Activated T-cell treated with anti-CD3 and anti-CD28 coated beads, Interleukin-2, amount 50 U/mL, for 4 hours (primary cell): ENCODE data around the gene CLDN19. TPM values are rescaled to one million over a fixed set of nuclear protein-coding genes. Genes with fewer than 3 reads are reported as not detected.
A peak's percentile ranks its signal among the peaks of the same experiment; 100 is the strongest.

ENCODE experiments used
- ATAC-seq, 2 donors: fragments of 200-7000 bp; cut with Tn5 transposase; one replicate each; pipeline ENCODE4 v1.10.0; 2021
- DNase-seq: peaks from one replicate; pipeline ENCODE4 v3.0.0-alpha.2; 2020
- H3K27me3 Mint-ChIP-seq: one replicate; pipeline ENCODE4 v1.8.0; 2021; ENCODE audit warnings: low read depth, mixed read lengths
- H3K36me3 Mint-ChIP-seq: one replicate; pipeline ENCODE4 v1.8.0; 2022; ENCODE audit warnings: mixed read lengths; ENCODE audit not compliant: insufficient read depth
- H3K4me1 Mint-ChIP-seq: one replicate; pipeline ENCODE4 v1.8.0; 2021; ENCODE audit warnings: low read depth, mixed read lengths
- H3K4me3 Mint-ChIP-seq: one replicate; pipeline ENCODE4 v1.8.0; 2021; ENCODE audit warnings: mild to moderate bottlenecking, moderate library complexity, mixed read lengths
- H3K9me3 Mint-ChIP-seq: one replicate; pipeline ENCODE4 v1.8.0; 2021; ENCODE audit warnings: mixed read lengths
- total RNA-seq, 3 donors: library from RNA; stranded (reverse); gene quantifications; one replicate each; pipeline ENCODE4 v1.2.1, GENCODE V29; 2021

Gene CLDN19
- not detected for total RNA-seq

GRCh38 chr1:42739753-42740700, at the start of gene CLDN19:
Gene CLDN19 (minus strand): TSS chr1:42740236. CDS start chr1:42740063, 173 bp downstream.
- no peak for ATAC-seq
- Mint-ChIP-seq H3K9me3 (no peaks in the 10 kb centered on the region), H3K36me3 (no peaks in the 10 kb centered on the region), H3K4me1 (peaks cover 5% of the 10 kb centered on the region), H3K27me3 (no peaks in the 10 kb centered on the region), H3K4me3 (no peak within 1 kb of the TSS)
- no peak for DNase-seq

- Mint-ChIP-seq H3K9me3 (no peaks in the 10 kb centered on the region), H3K36me3 (peaks cover 2% of the 10 kb centered on the region), H3K27me3 (no peaks in the 10 kb centered on the region), H3K4me3 (no peak overlapping the region), H3K4me1 (peaks cover 15% of the 10 kb centered on the region)
- DNase-seq (no peak), ATAC-seq (no peak)
Measured at GRCh38 chr1:42788021-42788420, 48.0 kb upstream of the CLDN19 start.

- no peak for ATAC-seq
- H3K4me3 Mint-ChIP-seq: peak overlapping the region; percentile 72
Measured at GRCh38 chr1:42786097-42786496, 46.1 kb upstream of the CLDN19 start.

GRCh38 chr1:42784946-42785693, 45.1 kb upstream of the CLDN19 start, which contains the start of gene TMEM269:
Gene TMEM269 (plus strand): TSS chr1:42784991. CDS start chr1:42789894, 4,903 bp downstream.
- ATAC-seq: peak; percentile 77 to 89

More at GRCh38 chr1:42786097-42786496, 46.1 kb upstream of the CLDN19 start:
- DNase-seq: no peak
- Mint-ChIP-seq H3K27me3 (no peaks in the 10 kb centered on the region), H3K9me3 (no peaks in the 10 kb centered on the region), H3K4me1 (peaks cover 15% of the 10 kb centered on the region), H3K36me3 (peaks cover 8% of the 10 kb centered on the region)

GRCh38 chr1:42784547-42784945, 44.5 kb upstream of the CLDN19 start:
- ATAC-seq: no peak
- Mint-ChIP-seq H3K9me3 (no peaks in the 10 kb centered on the region), H3K27me3 (no peaks in the 10 kb centered on the region), H3K4me3 (no peak overlapping the region), H3K36me3 (peaks cover 14% of the 10 kb centered on the region), H3K4me1 (peaks cover 15% of the 10 kb centered on the region)
- DNase-seq: no peak

More at GRCh38 chr1:42784946-42785693, 45.1 kb upstream of the CLDN19 start, which contains the start of gene TMEM269:
- Mint-ChIP-seq H3K4me3 (peak within 1 kb of the TSS; percentile 72), H3K36me3 (peaks cover 14% of the 10 kb centered on the region), H3K27me3 (no peaks in the 10 kb centered on the region), H3K4me1 (peaks cover 15% of the 10 kb centered on the region), H3K9me3 (no peaks in the 10 kb centered on the region)
- peak; percentile 28 for DNase-seq

- peaks cover 15% of the 10 kb centered on the region for H3K4me1 Mint-ChIP-seq
- ATAC-seq: no peak
- no peaks in the 10 kb centered on the region for H3K27me3 Mint-ChIP-seq
- H3K4me3 Mint-ChIP-seq: no peak overlapping the region
- H3K36me3 Mint-ChIP-seq: peaks cover 19% of the 10 kb centered on the region
- no peak for DNase-seq
- H3K9me3 Mint-ChIP-seq: no peaks in the 10 kb centered on the region
Measured at GRCh38 chr1:42783092-42783491, 43.1 kb upstream of the CLDN19 start.

GRCh38 chr1:42780176-42780575, 40.1 kb upstream of the CLDN19 start:
- H3K27me3 Mint-ChIP-seq: no peaks in the 10 kb centered on the region
- peaks cover 34% of the 10 kb centered on the region for H3K36me3 Mint-ChIP-seq
- ATAC-seq: no peak
- DNase-seq: no peak
- no peaks in the 10 kb centered on the region for H3K9me3 Mint-ChIP-seq
- H3K4me3 Mint-ChIP-seq: no peak overlapping the region
- peaks cover 6% of the 10 kb centered on the region for H3K4me1 Mint-ChIP-seq

GRCh38 chr1:42779725-42780124, 39.7 kb upstream of the CLDN19 start:
- H3K27me3 Mint-ChIP-seq: no peaks in the 10 kb centered on the region
- peaks cover 39% of the 10 kb centered on the region for H3K36me3 Mint-ChIP-seq
- ATAC-seq (no peak), DNase-seq (no peak)
- H3K9me3 Mint-ChIP-seq: no peaks in the 10 kb centered on the region
- H3K4me3 Mint-ChIP-seq: no peak overlapping the region
- peaks cover 6% of the 10 kb centered on the region for H3K4me1 Mint-ChIP-seq

- Mint-ChIP-seq H3K9me3 (no peaks in the 10 kb centered on the region), H3K36me3 (peaks cover 46% of the 10 kb centered on the region), H3K4me1 (peaks cover 6% of the 10 kb centered on the region), H3K27me3 (no peaks in the 10 kb centered on the region), H3K4me3 (no peak overlapping the region)
- ATAC-seq (peak in 1 of 2 donors; percentile 46), DNase-seq (no peak)
Measured at GRCh38 chr1:42777852-42778251, 37.8 kb upstream of the CLDN19 start.

- H3K4me1 Mint-ChIP-seq: peaks cover 12% of the 10 kb centered on the region
- H3K27me3 Mint-ChIP-seq: no peaks in the 10 kb centered on the region
- H3K4me3 Mint-ChIP-seq: no peak overlapping the region
- ATAC-seq (no peak), DNase-seq (no peak)
- H3K36me3 Mint-ChIP-seq: peaks cover 47% of the 10 kb centered on the region
- no peaks in the 10 kb centered on the region for H3K9me3 Mint-ChIP-seq
Measured at GRCh38 chr1:42776502-42776901, 36.5 kb upstream of the CLDN19 start.

GRCh38 chr1:42774928-42775526, 35.0 kb upstream of the CLDN19 start:
- Mint-ChIP-seq H3K9me3 (no peaks in the 10 kb centered on the region), H3K27me3 (no peaks in the 10 kb centered on the region), H3K36me3 (peaks cover 43% of the 10 kb centered on the region), H3K4me3 (no peak overlapping the region), H3K4me1 (peaks cover 18% of the 10 kb centered on the region)
- DNase-seq (no peak), ATAC-seq (peak in 1 of 2 donors; percentile 21)

GRCh38 chr1:42773420-42773819, 33.4 kb upstream of the CLDN19 start:
- ATAC-seq (peak in 1 of 2 donors; percentile 32), DNase-seq (no peak)
- peaks cover 43% of the 10 kb centered on the region for H3K36me3 Mint-ChIP-seq
- H3K9me3 Mint-ChIP-seq: no peaks in the 10 kb centered on the region
- H3K27me3 Mint-ChIP-seq: no peaks in the 10 kb centered on the region
- H3K4me3 Mint-ChIP-seq: no peak overlapping the region
- peaks cover 32% of the 10 kb centered on the region for H3K4me1 Mint-ChIP-seq

GRCh38 chr1:42769811-42770210, 29.8 kb upstream of the CLDN19 start:
- Mint-ChIP-seq H3K9me3 (no peaks in the 10 kb centered on the region), H3K4me1 (peaks cover 38% of the 10 kb centered on the region), H3K36me3 (peaks cover 22% of the 10 kb centered on the region), H3K27me3 (no peaks in the 10 kb centered on the region), H3K4me3 (peak overlapping the region; percentile 1)
- ATAC-seq (no peak), DNase-seq (no peak)

- H3K4me1 Mint-ChIP-seq: peaks cover 36% of the 10 kb centered on the region
- H3K36me3 Mint-ChIP-seq: peaks cover 15% of the 10 kb centered on the region
- no peak for ATAC-seq
- no peak overlapping the region for H3K4me3 Mint-ChIP-seq
- H3K9me3 Mint-ChIP-seq: no peaks in the 10 kb centered on the region
- no peak for DNase-seq
- H3K27me3 Mint-ChIP-seq: no peaks in the 10 kb centered on the region
Measured at GRCh38 chr1:42768172-42768571, 28.1 kb upstream of the CLDN19 start.
